ENCODE results near the gene KLHL30.

- no peak for TF ChIP-seq CTCF (conservative IDR thresholded peaks at IDR 0.05 in 1 of 2, IDR thresholded peaks at IDR 0.05 in 1 of 2; ENCODE audit: extremely low read depth in 1 of 2, insufficient read depth in 1 of 2, low read depth in 1 of 2, low read length in 2 of 2)
- no peak for TF ChIP-seq EZH2 (IDR thresholded peaks at IDR 0.05; ENCODE audit: borderline replicate concordance, low read length)
Measured at GRCh38 chr2:238103465-238104225, 34.8 kb upstream of the KLHL30 start.

Measured in mammary epithelial cell (primary cell).